ENCODE measurements around the gene SHANK3.

SHANK3 gene

DNA sequence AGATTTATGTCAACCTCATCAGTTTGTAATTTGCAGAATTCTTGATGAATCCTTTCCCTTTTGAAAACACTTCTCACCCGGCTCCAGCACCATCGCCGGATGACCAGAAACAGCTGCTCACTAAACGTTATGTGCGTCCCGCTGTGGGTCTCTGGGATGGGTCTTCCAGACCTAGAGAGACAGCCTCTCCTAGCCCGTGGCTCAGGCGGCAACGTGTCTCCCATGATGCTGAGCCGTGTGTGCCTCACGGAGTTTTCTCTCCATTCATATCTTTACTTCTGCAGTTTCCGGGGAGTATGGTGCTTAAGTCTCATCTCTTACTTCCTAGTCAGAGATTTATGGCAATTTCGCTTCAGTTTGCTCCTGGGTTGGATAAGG is 40.4 kb downstream of the SHANK3 start:
- no peak overlapping the region for H3K4me3 ChIP-seq (ENCODE audit: low read depth, low read length)
- TF ChIP-seq MAX (IDR thresholded peaks at IDR 0.05; ENCODE audit: low read depth, low read length): no peak
- TF ChIP-seq POLR2A (IDR thresholded peaks at IDR 0.05; ENCODE audit: extremely low read depth, insufficient read length): no peak
- no peak for TF ChIP-seq MYC (IDR thresholded peaks at IDR 0.05; ENCODE audit: low read depth, low read length)
- TF ChIP-seq, protein P1, sequence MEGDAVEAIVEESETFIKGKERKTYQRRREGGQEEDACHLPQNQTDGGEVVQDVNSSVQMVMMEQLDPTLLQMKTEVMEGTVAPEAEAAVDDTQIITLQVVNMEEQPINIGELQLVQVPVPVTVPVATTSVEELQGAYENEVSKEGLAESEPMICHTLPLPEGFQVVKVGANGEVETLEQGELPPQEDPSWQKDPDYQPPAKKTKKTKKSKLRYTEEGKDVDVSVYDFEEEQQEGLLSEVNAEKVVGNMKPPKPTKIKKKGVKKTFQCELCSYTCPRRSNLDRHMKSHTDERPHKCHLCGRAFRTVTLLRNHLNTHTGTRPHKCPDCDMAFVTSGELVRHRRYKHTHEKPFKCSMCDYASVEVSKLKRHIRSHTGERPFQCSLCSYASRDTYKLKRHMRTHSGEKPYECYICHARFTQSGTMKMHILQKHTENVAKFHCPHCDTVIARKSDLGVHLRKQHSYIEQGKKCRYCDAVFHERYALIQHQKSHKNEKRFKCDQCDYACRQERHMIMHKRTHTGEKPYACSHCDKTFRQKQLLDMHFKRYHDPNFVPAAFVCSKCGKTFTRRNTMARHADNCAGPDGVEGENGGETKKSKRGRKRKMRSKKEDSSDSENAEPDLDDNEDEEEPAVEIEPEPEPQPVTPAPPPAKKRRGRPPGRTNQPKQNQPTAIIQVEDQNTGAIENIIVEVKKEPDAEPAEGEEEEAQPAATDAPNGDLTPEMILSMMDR (IDR thresholded peaks at IDR 0.05; ENCODE audit: low read depth, low read length): no peak
- no peak for DNase-seq (ENCODE audit: low read depth)

DNA sequence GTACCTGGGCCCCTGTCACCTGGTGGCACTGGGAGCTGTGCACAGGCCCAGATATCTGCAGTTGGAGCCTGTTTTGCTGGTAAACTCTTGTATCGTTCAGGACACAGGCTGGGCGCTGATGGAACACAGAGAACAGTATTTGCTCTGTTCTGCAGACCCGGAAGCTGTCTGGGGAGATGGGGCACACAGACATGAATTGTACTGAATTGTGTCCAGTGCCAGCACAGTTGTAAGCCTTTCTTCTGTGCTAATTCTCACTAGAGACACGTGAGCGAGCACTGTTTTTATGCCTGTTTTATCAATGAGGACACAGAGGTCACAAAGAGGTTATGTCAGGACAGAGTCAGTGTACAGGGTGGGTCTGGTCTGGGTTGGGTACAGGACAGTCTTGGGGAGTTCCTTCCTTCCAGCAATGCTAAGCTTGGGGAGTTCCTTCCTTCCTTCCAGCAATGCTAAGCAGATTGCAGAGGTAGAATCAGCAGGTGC is 41.0 kb downstream of the SHANK3 start:
- TF ChIP-seq MYC (IDR thresholded peaks at IDR 0.05; ENCODE audit: low read depth, low read length): no peak
- TF ChIP-seq MAX (IDR thresholded peaks at IDR 0.05; ENCODE audit: low read depth, low read length): no peak
- TF ChIP-seq POLR2A (IDR thresholded peaks at IDR 0.05; ENCODE audit: extremely low read depth, insufficient read length): no peak
- TF ChIP-seq, protein P1 (IDR thresholded peaks at IDR 0.05; ENCODE audit: low read depth, low read length): no peak
- no peak overlapping the region for H3K4me3 ChIP-seq (ENCODE audit: low read depth, low read length)
- no peak for DNase-seq (ENCODE audit: low read depth)

DNA sequence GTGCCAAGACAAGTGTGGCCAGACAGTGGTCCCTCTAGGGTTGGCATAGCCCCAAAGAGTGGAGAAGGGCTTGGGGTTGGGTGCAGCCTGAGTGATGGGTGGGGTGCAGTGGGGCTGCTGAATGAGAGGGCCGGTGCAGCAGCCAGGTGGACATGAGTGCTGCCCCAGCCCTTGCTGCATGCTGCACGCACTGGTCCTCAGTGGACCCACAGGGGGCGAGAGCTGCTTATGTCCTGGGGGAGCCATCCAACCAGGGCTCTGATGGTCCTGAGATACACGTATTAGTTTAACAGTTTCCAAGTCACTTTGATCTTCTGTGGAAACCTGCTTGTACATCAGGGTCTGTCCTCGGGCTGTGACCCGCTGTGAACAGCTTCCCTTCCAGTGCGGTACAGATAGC is 41.5 kb downstream of the SHANK3 start:
- H3K4me3 ChIP-seq (ENCODE audit: low read depth, low read length): no peak overlapping the region
- no peak for TF ChIP-seq MAX (IDR thresholded peaks at IDR 0.05; ENCODE audit: low read depth, low read length)
- TF ChIP-seq, protein P1 (IDR thresholded peaks at IDR 0.05; ENCODE audit: low read depth, low read length): no peak
- no peak for TF ChIP-seq MYC (IDR thresholded peaks at IDR 0.05; ENCODE audit: low read depth, low read length)
- DNase-seq (ENCODE audit: low read depth): no peak

DNA sequence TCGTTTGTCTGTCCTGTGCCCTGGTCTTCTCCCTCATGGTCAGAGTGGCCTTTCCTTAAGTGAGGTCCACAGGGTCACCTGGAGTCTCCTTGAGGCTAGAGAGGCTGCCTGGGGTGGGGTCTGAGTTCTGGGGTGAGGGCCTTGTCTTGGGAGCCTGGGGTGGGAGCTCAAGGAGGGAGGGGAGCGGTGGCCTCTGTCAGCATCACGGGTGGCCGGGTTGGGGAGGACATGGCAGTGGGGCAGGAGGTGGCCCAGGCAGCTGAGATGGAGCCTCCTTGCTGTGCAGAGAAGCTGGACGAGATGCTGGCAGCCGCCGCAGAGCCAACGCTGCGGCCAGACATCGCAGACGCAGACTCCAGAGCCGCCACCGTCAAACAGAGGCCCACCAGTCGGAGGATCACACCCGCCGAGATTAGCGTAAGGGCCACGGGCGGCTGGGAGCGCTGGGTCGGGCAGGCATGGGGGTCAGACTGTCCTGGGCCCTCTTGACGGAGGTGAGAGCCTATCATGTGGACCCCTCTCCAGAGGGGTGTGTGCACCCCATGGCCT is 42.1 kb downstream of the SHANK3 start:
- DNase-seq (ENCODE audit: low read depth): no peak
- TF ChIP-seq MAX (IDR thresholded peaks at IDR 0.05; ENCODE audit: low read depth, low read length) (no peak), MYC (IDR thresholded peaks at IDR 0.05; ENCODE audit: low read depth, low read length) (no peak), POLR2A (IDR thresholded peaks at IDR 0.05; ENCODE audit: extremely low read depth, insufficient read length) (no peak)
- TF ChIP-seq, protein P1 (IDR thresholded peaks at IDR 0.05; ENCODE audit: low read depth, low read length): no peak
- no peak overlapping the region for H3K4me3 ChIP-seq (ENCODE audit: low read depth, low read length)

DNA sequence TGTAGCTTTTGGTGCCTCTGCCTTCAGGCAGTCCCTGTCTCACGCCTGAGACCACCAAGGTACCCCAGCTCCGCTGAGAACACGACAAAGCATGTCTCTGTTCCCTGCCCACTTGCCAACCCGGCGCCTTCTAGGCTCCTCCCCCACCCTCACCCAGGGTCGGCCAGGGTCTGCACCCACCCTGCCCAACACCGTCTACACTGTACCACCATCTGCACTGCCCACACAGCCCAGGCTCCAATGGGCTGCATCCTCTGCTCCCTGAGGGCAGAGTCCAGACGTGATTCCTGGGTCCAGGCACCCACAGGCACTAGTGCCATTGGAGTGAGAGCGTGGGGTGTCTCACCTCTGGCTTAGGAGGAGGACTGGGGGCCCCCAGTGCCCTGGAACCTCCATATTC is 42.6 kb downstream of the SHANK3 start:
- TF ChIP-seq POLR2A (IDR thresholded peaks at IDR 0.05; ENCODE audit: extremely low read depth, insufficient read length): no peak
- no peak for TF ChIP-seq MYC (IDR thresholded peaks at IDR 0.05; ENCODE audit: low read depth, low read length)
- TF ChIP-seq MAX (IDR thresholded peaks at IDR 0.05; ENCODE audit: low read depth, low read length): no peak
- TF ChIP-seq, protein P1 (IDR thresholded peaks at IDR 0.05; ENCODE audit: low read depth, low read length): no peak
- no peak overlapping the region for H3K4me3 ChIP-seq (ENCODE audit: low read depth, low read length)
- no peak for DNase-seq (ENCODE audit: low read depth)

Measured in NB4 (cell line).